ENCODE data around the gene BCAS3.

- TF ChIP-seq CTCF (IDR thresholded peaks at IDR 0.05), result no peak
- no peak for TF ChIP-seq POLR2A (IDR thresholded peaks at IDR 0.05)
These were observed 291.9 kb downstream of the BCAS3 start for GRCh38 chr17:60969500-60970037.

Data from lower leg skin (tissue), 3 donors.